Measurements from ENCODE around the gene TMPRSS6. TPM values are rescaled to one million over a fixed set of nuclear protein-coding genes. Genes with fewer than 3 reads are reported as not detected.
A peak's percentile ranks its signal among the peaks of the same experiment; 100 is the strongest.

TMPRSS6 gene
- total RNA-seq, 1 experiment from 2014 or later: 0.04 TPM

DNA sequence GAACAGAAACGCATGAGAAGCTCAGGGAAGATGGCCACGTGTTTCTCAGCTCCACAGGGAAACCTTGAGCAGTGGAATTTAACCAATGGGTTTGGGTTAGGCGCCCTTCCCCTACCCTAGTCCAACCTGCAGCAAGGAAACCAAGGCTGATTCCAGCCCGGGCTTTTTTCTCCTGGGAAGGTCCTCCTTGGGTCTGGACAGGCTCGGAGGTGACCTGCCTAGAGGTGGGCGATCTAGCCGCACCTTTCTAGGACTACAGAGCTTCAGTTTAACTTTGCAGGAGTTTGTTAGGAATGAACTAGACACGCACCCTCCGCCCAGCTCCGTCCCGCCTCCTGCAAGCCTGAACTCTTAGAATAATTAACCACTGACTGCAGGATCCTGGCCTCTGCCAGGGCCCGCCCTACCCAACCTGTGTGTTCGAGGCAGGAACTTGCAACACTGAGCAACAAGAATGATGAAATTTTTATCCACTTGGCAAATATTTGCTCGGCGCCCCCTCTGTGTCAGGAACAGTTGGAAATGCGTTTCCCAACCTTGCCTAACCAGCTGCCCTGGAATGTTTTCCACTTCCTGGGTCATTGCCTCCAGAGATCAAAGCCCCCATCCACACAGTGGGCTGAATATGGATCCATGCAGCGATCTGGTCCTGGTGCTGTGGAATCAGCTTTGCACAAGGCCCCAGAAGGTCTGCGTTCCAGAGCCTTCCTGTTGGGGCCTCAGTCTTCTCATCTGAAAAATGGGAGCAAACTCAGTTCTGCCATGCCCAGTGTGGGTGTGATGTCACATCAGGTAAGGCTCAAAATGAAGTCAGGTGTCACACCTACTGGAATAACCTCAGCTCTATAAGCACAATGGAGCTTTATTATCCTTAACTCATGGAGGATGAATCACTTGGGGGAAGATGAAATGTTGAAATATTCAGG, 76.7 kb downstream of the TMPRSS6 start:
- TF ChIP-seq EZH2 (IDR thresholded peaks at IDR 0.05; ENCODE audit: low read length, unreplicated experiment): no peak
- TF ChIP-seq EZH2phosphoT487 (IDR thresholded peaks at IDR 0.05; ENCODE audit: borderline replicate concordance, low read length): no peak
- TF ChIP-seq, protein P1, sequence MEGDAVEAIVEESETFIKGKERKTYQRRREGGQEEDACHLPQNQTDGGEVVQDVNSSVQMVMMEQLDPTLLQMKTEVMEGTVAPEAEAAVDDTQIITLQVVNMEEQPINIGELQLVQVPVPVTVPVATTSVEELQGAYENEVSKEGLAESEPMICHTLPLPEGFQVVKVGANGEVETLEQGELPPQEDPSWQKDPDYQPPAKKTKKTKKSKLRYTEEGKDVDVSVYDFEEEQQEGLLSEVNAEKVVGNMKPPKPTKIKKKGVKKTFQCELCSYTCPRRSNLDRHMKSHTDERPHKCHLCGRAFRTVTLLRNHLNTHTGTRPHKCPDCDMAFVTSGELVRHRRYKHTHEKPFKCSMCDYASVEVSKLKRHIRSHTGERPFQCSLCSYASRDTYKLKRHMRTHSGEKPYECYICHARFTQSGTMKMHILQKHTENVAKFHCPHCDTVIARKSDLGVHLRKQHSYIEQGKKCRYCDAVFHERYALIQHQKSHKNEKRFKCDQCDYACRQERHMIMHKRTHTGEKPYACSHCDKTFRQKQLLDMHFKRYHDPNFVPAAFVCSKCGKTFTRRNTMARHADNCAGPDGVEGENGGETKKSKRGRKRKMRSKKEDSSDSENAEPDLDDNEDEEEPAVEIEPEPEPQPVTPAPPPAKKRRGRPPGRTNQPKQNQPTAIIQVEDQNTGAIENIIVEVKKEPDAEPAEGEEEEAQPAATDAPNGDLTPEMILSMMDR (conservative IDR thresholded peaks at IDR 0.05; ENCODE audit: low read depth, low read length): no peak
- H4K20me1 ChIP-seq (ENCODE audit: low read length): no peaks in the 10 kb centered on the region
- CTCF ChIA-PET: no interaction called here
- POLR2A ChIA-PET (ENCODE audit: unreplicated experiment): interaction anchor here (1.0 kb wide), 1 partner anchor 12 kb away, joined by 18 read pairs; no protein-coding TSS in a partner anchor
- H3K9ac ChIP-seq (ENCODE audit: low read length): no peak overlapping the region
- H3K27ac ChIP-seq (ENCODE audit: low read length): peak overlapping the region; percentile 53
- H3K9me3 ChIP-seq (ENCODE audit: low read length): no peaks in the 10 kb centered on the region
- no TSS peak for BruUV-seq (replicated peaks)
- no peak overlapping the region for H3K4me3 ChIP-seq (ENCODE audit: low read length)
- ATAC-seq (peak; percentile 48), DNase-seq (peak; percentile 73)
- H3K9me2 ChIP-seq (replicated peaks; ENCODE audit: low read length): no peaks in the 10 kb centered on the region
- no peak overlapping the region for H2AFZ ChIP-seq (ENCODE audit: low read length)
- peaks cover 23% of the 10 kb centered on the region for H3K4me1 ChIP-seq (ENCODE audit: insufficient read depth, low read length)
- peak overlapping the region; percentile 31 for H3K4me2 ChIP-seq (ENCODE audit: low read length)
- H3K36me3 ChIP-seq (ENCODE audit: low read depth, low read length): no peaks in the 10 kb centered on the region
- H3F3A ChIP-seq (ENCODE audit: low read length, unreplicated experiment): no peaks in the 10 kb centered on the region
- no peaks in the 10 kb centered on the region for H3K79me2 ChIP-seq (ENCODE audit: low read length)
- H3K27me3 ChIP-seq (ENCODE audit: low read length): no peaks in the 10 kb centered on the region
- intact Hi-C loops (cut with micrococcal nuclease): no loop called here

GRCh38 chr22:37032134-37032534, 77.4 kb downstream of the TMPRSS6 start:
- Histone ChIP-seq H3K4me1 (ENCODE audit: insufficient read depth, low read length) (peaks cover 23% of the 10 kb centered on the region), H3K27me3 (ENCODE audit: low read length) (no peaks in the 10 kb centered on the region), H3K9me2 (replicated peaks; ENCODE audit: low read length) (no peaks in the 10 kb centered on the region), H3K9me3 (ENCODE audit: low read length) (no peaks in the 10 kb centered on the region), H3K36me3 (ENCODE audit: low read depth, low read length) (no peaks in the 10 kb centered on the region), H3K4me3 (ENCODE audit: low read length) (no peak overlapping the region), H4K20me1 (ENCODE audit: low read length) (no peaks in the 10 kb centered on the region), H3K79me2 (ENCODE audit: low read length) (no peaks in the 10 kb centered on the region), H2AFZ (ENCODE audit: low read length) (no peak overlapping the region), H3K27ac (ENCODE audit: low read length) (peak overlapping the region; percentile 43), H3F3A (ENCODE audit: low read length, unreplicated experiment) (no peaks in the 10 kb centered on the region), H3K9ac (ENCODE audit: low read length) (no peak overlapping the region), H3K4me2 (ENCODE audit: low read length) (peak overlapping the region; percentile 31; the same call in 1 of the 2 replicates)
- CTCF ChIA-PET: no interaction called here
- intact Hi-C loops (cut with micrococcal nuclease): no loop called here
- POLR2A ChIA-PET (ENCODE audit: unreplicated experiment): interaction anchor here (1.0 kb wide), 1 partner anchor 13 kb away, joined by 18 read pairs; no protein-coding TSS in a partner anchor
- TSS peak; percentile 14 for BruUV-seq (replicated peaks)
- no peak for DNase-seq
- no peak for ATAC-seq
- TF ChIP-seq EZH2 (IDR thresholded peaks at IDR 0.05; ENCODE audit: low read length, unreplicated experiment) (no peak), EZH2phosphoT487 (IDR thresholded peaks at IDR 0.05; ENCODE audit: borderline replicate concordance, low read length) (no peak)

GRCh38 chr22:37030560-37031281, 78.8 kb downstream of the TMPRSS6 start:
- CTCF ChIA-PET: interaction anchor here (0.7 kb wide), 1 partner anchor 412 kb away, joined by 3 read pairs; no protein-coding TSS in a partner anchor
- no peak for DNase-seq
- intact Hi-C loops (cut with micrococcal nuclease): no loop called here
- H3K36me3 ChIP-seq (ENCODE audit: low read depth, low read length): no peaks in the 10 kb centered on the region
- H4K20me1 ChIP-seq (ENCODE audit: low read length): no peaks in the 10 kb centered on the region
- ATAC-seq: no peak
- H3F3A ChIP-seq (ENCODE audit: low read length, unreplicated experiment): no peaks in the 10 kb centered on the region
- no peak overlapping the region for H2AFZ ChIP-seq (ENCODE audit: low read length)
- no peaks in the 10 kb centered on the region for H3K9me3 ChIP-seq (ENCODE audit: low read length)
- H3K27ac ChIP-seq (ENCODE audit: low read length): no peak overlapping the region
- no peak overlapping the region for H3K9ac ChIP-seq (ENCODE audit: low read length)
- H3K79me2 ChIP-seq (ENCODE audit: low read length): no peaks in the 10 kb centered on the region
- BruUV-seq (replicated peaks): no TSS peak
- TF ChIP-seq, protein P1 (conservative IDR thresholded peaks at IDR 0.05; ENCODE audit: low read depth, low read length): peak; percentile 28; the same call in 1 of the 2 replicates
- TF ChIP-seq EZH2phosphoT487 (IDR thresholded peaks at IDR 0.05; ENCODE audit: borderline replicate concordance, low read length): no peak
- no peak overlapping the region for H3K4me3 ChIP-seq (ENCODE audit: low read length)
- H3K27me3 ChIP-seq (ENCODE audit: low read length): no peaks in the 10 kb centered on the region
- H3K9me2 ChIP-seq (replicated peaks; ENCODE audit: low read length): no peaks in the 10 kb centered on the region
- POLR2A ChIA-PET (ENCODE audit: unreplicated experiment): no interaction called here
- peaks cover 23% of the 10 kb centered on the region for H3K4me1 ChIP-seq (ENCODE audit: insufficient read depth, low read length)
- H3K4me2 ChIP-seq (ENCODE audit: low read length): no peak overlapping the region
